GM12873 (cell line): ENCODE data around the gene CDH4.

ENCODE experiments used
- CTCF ChIP-seq: IDR thresholded peaks from 2 replicates; pipeline ENCODE4 v1.5.1; 2012; ENCODE audit warnings: low read depth, mild to moderate bottlenecking, moderate library complexity, low read length, control low read depth; ENCODE audit not compliant: insufficient read depth; ENCODE audit errors: missing control alignments

The CDH4 gene

GRCh38 chr20:61693055-61693600 lies 441.1 kb downstream of the CDH4 start:
- no peak for TF ChIP-seq CTCF

- TF ChIP-seq CTCF, result no peak
These were observed 442.6 kb downstream of the CDH4 start for GRCh38 chr20:61694682-61695081.

- TF ChIP-seq CTCF, result no peak
These were observed 443.7 kb downstream of the CDH4 start for GRCh38 chr20:61695741-61696140.

GRCh38 chr20:61696181-61696735 lies 444.2 kb downstream of the CDH4 start:
- TF ChIP-seq CTCF, result no peak

- TF ChIP-seq CTCF, result no peak
These were observed 445.9 kb downstream of the CDH4 start for GRCh38 chr20:61697666-61698597.

- TF ChIP-seq CTCF, result no peak
These were observed 446.8 kb downstream of the CDH4 start for GRCh38 chr20:61698598-61699494.
